HG03064 (cell line): ENCODE results near the gene C16orf92.

ENCODE experiments used
- ATAC-seq: cut with Tn5 transposase; IDR thresholded peaks from one replicate; pipeline ENCODE4 v1.9.1; 2021; ENCODE audit warnings: low read depth; ENCODE audit not compliant: unreplicated experiment

Gene C16orf92, protein sequence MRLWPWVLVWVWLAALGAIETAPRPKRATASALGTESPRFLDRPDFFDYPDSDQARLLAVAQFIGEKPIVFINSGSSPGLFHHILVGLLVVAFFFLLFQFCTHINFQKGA

DNA sequence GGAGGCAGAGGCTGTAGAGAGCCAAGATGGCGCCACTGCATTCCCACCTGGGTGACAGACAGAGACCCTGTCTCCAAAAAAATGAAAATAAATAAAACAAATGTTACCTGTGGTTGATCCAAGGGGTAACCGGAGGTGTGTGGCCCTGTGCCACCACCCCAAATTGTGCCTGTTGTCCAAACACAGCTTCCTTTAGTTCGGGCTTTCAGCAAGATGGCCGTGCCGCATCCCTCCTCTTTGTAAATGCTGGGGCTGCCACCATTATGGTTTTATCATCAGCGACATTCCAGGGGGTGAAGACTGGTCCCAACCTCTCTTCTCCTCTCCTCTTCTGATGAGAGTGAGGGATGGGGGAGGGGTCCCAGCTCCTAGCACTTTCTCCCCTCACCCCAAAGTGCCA, at the start of gene C16orf92:
Gene C16orf92, plus strand, starts transcription at position 312 of the 400 bp plus-strand sequence. CDS start 143 bp downstream, outside the sequence.
- ATAC-seq: no peak

DNA sequence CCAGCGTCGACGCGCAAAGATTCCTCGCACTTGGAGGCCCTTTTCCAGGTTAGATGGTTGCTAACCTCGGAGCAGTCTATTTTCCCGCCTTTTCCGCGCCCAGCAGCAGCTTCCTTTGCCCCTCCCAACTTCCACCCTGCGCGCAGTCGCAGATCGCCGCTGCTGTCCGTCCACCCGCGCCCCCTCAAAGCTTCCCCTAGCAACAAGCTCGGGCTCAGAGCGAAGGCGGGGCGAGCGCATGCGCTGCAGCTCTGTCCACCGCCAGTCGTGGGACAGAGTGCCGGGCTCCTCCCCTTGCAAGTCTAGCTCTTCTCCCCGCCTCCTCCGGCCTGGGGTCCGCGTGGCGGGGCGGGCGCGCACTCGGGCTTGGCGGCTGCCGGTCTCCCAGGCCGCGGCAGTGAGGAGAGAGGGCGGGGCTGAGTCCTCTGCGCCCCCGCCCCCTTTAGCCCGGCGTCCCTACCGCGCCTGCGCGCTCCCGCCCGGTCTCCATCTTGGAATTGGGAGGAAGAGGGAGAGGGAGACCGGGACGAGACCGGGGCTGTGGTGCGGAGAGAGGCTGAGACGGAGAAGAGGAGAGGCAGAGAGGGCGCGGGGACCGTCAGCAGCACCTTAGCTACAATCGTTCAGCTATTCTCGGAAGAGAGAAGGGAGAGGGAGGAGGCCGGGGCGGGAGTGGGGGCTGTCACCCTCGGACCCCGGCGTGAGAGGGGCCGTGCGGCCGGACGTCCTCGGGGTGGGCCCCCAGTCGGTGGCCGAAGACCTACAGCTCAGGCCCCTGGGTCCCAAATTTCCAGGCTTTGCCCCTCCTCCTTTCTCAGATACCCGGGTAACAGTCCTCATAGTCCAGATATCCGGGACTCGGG, 49.4 kb upstream of the C16orf92 start, which contains the start of gene TAOK2:
Gene TAOK2, plus strand, starts transcription at position 485 of the 863 bp plus-strand sequence. CDS start 3,905 bp downstream, outside the sequence.
- ATAC-seq: peak; percentile 79

DNA sequence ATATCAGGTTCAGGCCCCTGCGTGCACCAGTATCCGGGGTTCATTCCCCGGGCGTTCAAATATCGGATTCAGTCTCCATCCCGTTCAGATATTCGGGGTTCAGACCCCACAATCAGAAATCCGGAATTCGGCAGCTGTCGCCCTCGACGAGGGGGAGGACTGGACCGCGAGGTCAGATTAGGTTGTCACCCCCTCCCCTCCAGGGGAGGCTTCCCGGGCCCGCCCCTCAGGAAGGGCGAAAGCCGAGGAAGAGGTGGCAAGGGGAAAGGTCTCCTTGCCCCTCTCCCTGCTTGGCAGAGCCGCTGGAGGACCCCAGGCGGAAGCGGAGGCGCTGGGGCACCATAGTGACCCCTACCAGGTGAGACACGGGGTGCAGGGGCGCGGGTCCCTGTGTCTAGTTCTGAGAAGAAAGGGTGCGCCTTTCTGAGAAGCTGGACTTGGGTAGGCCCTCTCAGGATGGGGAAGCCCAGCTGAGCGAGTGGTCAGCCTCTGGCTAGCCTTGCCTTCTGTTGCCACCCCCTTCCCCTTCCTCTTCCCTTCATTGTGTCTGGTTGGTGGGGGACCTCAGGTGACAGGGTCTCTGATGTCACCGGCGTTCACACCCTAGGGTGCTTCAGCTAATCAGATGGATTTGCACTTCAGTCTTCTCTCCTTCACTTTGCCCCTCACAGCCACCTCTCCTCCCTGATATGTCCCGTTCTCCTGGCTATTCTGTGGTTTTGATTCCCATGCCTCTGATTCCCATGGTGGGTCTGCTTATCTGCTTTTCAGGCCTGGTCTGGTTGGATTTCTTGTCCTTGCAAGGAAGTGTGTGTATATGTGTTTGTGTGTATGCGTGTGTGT, 48.5 kb upstream of the C16orf92 start:
- no peak for ATAC-seq

DNA sequence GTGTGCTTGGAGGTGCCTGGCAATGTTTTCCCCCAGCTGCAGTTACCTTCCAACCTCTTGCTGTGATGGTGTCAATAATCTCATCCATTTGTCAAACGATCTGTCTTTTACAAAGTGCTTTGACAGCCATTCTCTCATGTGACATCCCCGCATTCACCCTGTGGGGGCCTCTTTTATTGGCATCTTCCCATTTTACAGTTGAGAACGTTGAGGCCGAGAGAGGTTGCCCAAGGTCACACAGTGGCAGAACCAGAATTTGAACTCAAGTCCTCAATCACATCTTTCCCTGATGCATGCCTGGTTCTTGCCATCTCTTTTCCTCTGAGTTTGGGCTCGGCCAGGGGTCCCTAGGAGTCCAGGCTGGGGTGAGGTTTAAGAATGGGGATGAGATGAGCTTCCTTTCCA, 47.9 kb upstream of the C16orf92 start:
- ATAC-seq: no peak

DNA sequence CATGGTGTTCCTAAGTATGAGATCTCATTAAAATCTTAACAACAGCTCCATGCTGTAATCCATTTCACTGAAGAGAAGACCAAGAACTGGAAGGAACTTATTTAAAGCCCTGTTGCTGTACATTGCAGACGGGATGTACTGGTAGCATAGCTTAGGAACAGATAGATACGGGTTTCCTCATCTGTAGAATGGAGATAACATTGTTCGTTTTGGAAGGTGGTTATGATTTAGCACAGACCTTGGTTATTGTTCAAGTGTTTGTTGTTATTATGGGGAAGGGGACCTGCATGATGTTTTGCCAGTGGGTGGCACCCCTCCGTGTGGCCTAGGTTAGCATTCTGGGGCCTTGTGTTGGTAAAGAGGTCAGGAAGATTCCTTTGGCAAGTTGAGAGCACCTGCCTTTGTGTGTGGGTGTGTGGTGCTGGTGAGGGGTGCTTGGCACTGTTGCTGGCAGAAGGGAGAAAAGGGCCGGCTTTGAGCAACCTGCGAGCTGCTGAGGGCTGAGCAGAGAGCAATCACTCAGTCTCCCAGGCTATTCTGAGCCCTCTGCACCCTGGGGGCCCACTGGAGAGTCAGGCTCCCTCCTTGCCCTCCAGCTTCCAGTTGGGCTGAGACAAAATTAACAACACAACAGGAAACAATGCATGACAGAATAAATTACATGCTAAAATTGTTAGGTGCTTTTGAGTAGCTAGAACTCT, 47.0 kb upstream of the C16orf92 start:
- ATAC-seq: no peak

DNA sequence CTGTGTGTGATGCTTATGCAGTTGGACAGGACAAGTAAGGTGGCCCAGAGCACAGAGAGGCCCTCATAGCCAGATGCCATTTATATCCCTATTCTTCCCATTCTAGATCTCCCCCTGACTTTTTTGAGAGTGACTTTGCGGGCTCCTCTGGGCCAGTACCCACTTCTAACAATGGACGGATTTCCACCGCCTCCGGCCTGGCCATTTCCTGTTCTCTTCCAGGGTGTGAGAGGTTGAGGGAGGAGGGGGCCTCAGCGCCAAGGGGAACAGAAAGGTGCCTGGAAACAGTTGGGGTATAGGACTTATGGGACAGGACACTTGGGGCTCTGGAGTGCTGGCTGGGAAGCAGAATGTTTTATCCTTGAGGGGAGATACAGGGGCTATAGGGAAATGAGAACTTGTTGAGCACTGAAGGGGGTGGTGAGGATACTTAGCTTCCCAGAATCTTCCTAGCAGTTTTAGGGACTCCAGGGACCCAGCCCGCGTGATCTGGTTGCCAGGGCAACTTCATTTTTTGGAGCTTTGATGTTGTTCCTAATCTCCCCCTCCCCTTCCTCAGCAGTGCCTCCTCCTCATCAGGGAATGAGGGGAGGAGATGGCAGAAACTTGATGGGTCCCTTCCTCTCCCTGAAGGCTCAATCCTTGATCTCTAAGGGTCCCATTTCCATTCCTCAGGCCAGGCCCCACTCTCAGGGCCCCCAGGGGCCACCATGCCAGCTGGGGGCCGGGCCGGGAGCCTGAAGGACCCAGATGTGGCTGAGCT, 45.8 kb upstream of the C16orf92 start:
- no peak for ATAC-seq

DNA sequence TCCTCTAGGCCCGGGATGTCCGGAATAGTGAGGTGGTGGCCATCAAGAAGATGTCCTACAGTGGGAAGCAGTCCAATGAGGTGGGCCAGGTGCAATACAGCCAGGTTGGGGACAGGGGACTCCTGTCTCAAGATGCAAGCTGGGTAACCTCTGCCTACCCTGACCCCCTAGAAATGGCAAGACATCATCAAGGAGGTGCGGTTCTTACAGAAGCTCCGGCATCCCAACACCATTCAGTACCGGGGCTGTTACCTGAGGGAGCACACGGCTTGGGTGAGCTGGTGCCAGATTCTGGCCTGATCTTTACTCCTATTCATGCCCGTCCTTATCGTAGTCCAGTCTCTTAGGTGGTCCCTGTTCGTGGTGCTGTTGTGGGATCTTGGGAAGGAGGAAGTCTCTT, 44.9 kb upstream of the C16orf92 start:
- no peak for ATAC-seq

DNA sequence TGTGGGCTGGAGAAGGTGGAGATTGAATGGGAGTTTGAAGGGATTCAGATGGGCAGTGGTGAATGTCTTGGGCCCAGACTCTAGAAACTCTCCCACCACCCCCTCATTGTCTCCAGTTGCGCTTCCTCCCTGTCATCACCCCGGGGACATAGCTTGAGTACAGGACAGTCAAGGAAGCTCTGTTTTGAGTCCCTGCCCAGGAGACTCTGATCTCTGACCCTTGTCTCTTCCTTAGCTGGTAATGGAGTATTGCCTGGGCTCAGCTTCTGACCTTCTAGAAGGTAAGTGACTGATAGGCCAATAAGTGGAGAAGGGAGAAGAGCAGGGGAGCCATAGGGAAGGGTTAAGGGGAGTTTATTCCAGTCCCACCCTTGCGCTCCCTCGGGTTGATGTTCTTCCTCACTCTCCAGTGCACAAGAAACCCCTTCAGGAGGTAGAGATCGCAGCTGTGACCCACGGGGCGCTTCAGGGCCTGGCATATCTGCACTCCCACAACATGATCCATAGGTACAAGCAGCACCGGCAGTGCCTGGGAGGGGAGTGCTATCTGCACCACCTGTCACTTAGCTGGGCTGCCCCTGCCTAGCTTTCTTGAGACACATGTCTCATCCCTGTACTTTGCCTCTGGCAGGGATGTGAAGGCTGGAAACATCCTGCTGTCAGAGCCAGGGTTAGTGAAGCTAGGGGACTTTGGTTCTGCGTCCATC, 44.3 kb upstream of the C16orf92 start:
- ATAC-seq: no peak

DNA sequence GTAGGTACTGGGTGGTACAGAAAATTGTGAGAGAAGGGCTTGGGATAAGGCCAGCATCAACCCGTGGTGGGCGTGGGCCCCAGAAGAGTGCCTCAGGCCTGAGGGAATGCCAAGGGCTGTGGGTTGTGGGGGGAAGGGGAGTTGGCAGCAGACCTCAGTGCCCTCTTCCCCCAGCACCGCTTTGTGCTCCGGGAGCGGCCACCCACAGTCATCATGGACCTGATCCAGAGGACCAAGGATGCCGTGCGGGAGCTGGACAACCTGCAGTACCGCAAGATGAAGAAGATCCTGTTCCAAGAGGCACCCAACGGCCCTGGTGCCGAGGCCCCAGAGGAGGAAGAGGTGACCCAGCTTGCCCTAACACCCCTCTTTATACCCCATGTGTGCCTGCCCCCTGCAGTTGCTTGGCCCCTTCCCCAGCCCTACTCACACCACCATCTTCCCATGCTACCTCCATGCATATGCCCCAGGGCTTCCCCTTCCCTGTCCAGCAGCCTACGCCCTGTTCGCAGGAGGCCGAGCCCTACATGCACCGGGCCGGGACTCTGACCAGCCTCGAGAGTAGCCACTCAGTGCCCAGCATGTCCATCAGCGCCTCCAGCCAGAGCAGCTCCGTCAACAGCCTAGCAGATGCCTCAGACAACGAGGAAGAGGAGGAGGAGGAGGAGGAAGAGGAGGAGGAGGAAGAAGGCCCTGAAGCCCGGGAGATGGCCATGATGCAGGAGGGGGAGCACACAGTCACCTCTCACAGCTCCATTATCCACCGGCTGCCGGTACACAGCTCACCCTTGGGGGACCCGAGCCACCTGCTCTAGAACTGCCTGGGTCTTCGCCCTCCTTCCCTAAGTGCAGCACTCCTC, 40.2 kb upstream of the C16orf92 start:
- no peak for ATAC-seq

DNA sequence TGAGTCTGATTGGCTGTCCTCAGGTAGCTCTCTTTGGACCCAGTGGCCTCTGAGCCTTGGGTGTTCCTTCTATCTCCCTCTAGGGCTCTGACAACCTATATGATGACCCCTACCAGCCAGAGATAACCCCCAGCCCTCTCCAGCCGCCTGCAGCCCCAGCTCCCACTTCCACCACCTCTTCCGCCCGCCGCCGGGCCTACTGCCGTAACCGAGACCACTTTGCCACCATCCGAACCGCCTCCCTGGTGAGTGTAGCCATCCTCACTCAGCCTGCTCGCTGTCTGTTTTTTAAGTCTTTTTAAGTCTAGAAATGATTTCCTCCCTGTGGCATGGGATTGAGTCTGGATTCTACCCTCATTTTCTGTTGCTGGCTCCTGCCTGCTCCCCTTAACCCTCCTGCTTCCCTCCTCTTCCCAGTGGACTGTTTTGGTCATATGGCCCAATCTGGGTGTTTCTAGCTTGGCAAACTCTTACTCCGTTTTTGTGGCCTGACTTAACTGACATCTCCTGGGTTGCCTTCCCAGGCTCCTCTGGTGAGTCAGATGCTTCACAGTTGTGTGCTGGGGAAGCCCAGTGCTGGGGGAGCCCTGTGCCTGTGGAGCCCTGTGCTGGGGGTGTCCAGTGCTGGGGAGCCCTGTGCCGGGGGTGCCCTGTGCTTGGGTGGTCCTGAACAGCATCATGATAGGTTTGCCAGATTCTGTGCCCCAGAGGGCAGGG, 39.4 kb upstream of the C16orf92 start:
- ATAC-seq: no peak

DNA sequence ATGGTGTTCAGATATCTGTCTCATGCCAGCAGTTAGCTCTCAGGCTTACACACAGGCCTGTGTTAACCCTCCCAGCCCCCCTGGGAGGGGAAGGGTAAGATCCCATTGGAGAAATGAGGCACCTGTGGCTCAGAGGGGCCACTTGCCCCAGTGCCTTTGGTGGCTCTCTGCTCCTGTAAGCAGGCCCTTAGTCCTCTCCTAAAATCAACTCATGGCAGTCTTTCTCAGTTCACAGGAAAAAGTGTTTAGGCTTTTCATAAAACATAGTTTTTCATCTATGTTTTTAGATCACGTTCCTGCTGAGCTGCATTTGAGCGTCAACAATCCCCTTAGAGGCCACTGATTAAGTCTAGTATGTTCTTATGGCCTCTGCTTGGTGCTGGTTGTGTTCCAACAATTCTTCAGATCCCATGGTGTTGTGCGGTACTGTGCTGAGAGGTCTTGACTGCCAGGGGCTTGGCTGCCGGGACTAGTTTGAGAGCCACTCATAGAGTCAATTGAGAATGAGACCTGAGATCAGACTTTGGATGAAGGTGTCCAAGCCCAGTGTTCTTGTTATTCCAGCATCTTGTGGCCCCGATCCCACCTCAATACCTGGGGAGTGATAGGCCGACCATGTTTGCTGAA, 38.7 kb upstream of the C16orf92 start:
- no peak for ATAC-seq

DNA sequence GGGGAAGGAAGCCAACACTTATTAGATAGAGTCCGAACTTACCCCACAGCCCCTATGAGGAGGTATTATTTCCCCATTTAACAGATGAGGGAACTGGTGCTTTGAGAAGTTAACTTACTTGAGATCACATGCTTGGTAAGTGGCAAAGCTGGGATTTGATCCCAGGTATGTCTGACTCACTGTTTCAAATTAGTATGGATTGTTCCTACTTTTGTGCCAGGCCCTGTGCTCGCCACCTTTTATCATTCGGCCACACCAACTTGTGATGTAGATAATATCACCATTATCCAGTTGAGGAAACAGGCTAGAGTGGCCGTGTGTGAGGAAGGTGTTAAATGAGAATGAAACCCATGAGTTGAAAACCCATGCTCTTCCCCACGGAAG, 38.2 kb upstream of the C16orf92 start:
- ATAC-seq: no peak

DNA sequence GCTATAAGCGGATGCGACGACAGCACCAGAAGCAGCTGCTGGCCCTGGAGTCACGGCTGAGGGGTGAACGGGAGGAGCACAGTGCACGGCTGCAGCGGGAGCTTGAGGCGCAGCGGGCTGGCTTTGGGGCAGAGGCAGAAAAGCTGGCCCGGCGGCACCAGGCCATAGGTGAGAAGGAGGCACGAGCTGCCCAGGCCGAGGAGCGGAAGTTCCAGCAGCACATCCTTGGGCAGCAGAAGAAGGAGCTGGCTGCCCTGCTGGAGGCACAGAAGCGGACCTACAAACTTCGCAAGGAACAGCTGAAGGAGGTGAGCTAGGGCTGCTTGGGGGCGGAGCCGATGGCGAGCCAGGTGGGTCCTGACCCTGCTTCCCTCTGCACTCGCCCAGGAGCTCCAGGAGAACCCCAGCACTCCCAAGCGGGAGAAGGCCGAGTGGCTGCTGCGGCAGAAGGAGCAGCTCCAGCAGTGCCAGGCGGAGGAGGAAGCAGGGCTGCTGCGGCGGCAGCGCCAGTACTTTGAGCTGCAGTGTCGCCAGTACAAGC, 37.7 kb upstream of the C16orf92 start:
- ATAC-seq: no peak

DNA sequence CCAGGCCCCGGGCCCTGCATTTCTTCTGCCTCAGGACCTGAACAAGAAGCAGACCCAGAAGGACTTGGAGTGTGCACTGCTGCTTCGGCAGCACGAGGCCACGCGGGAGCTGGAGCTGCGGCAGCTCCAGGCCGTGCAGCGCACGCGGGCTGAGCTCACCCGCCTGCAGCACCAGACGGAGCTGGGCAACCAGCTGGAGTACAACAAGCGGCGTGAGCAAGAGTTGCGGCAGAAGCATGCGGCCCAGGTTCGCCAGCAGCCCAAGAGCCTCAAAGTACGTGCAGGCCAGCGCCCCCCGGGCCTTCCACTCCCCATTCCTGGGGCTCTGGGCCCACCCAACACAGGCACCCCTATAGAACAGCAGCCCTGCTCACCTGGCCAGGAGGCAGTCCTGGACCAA, 36.8 kb upstream of the C16orf92 start:
- no peak for ATAC-seq

DNA sequence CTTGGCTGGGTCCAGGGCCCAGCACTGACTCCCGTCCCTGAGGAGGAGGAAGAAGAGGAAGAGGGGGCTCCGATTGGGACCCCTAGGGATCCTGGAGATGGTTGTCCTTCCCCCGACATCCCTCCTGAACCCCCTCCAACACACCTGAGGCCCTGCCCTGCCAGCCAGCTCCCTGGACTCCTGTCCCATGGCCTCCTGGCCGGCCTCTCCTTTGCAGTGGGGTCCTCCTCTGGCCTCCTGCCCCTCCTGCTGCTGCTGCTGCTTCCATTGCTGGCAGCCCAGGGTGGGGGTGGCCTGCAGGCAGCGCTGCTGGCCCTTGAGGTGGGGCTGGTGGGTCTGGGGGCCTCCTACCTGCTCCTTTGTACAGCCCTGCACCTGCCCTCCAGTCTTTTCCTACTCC, 36.1 kb upstream of the C16orf92 start:
- no peak for ATAC-seq

DNA sequence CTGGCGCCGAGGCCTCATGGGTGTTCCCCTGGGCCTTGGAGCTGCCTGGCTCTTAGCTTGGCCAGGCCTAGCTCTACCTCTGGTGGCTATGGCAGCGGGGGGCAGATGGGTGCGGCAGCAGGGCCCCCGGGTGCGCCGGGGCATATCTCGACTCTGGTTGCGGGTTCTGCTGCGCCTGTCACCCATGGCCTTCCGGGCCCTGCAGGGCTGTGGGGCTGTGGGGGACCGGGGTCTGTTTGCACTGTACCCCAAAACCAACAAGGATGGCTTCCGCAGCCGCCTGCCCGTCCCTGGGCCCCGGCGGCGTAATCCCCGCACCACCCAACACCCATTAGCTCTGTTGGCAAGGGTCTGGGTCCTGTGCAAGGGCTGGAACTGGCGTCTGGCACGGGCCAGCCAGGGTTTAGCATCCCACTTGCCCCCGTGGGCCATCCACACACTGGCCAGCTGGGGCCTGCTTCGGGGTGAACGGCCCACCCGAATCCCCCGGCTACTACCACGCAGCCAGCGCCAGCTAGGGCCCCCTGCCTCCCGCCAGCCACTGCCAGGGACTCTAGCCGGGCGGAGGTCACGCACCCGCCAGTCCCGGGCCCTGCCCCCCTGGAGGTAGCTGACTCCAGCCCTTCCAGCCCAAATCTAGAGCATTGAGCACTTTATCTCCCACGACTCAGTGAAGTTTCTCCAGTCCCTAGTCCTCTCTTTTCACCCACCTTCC, 35.5 kb upstream of the C16orf92 start:
- no peak for ATAC-seq
